GM12878 (cell line): ENCODE measurements around the gene PIK3R5. TPM values are rescaled to one million over a fixed set of nuclear protein-coding genes. Genes with fewer than 3 reads are reported as not detected.

Experiments used
- EP300 ChIP-seq, 2 experiments: fragments of 150-350 bp in 1 of 2; IDR thresholded peaks; 2 replicates each; pipeline ENCODE4 v1.6.1; 2011 to 2012; ENCODE audit warnings: low read depth in 2 of 2, low read length in 2 of 2, borderline replicate concordance in 1 of 2, improper control_type of control experiment in 1 of 2, inconsistent platforms in 1 of 2; ENCODE audit not compliant: control insufficient read depth in 1 of 2
- LARP7 ChIP-seq: fragments of 450-650 bp; IDR thresholded peaks from 2 replicates; pipeline ENCODE4 v1.6.1; 2017; ENCODE audit warnings: mild to moderate bottlenecking
- MEF2A ChIP-seq: IDR thresholded peaks from 2 replicates; pipeline ENCODE4 v1.6.1; 2011; ENCODE audit warnings: low read depth, mild to moderate bottlenecking, low read length, moderate library complexity; ENCODE audit not compliant: insufficient read depth
- NFYB ChIP-seq: IDR thresholded peaks from 2 replicates; pipeline ENCODE4 v1.6.1; 2011; ENCODE audit warnings: low read depth, mild to moderate bottlenecking, low read length, improper control_type of control experiment, moderate library complexity; ENCODE audit not compliant: insufficient read depth
- PBX3 ChIP-seq: IDR thresholded peaks from 2 replicates; pipeline ENCODE4 v1.6.1; 2011; ENCODE audit warnings: mild to moderate bottlenecking, low read depth, low read length, moderate library complexity; ENCODE audit not compliant: insufficient replicate concordance
- REST ChIP-seq: IDR thresholded peaks from 2 replicates; pipeline ENCODE4 v1.6.1; 2012; ENCODE audit warnings: mild to moderate bottlenecking, low read depth, low read length
- RUNX3 ChIP-seq: IDR thresholded peaks from 2 replicates; pipeline ENCODE4 v1.6.1; 2012; ENCODE audit warnings: low read length, inconsistent platforms
- SMARCA5 ChIP-seq: fragments of 450-650 bp; IDR thresholded peaks from 2 replicates; pipeline ENCODE4 v1.6.1; 2017; ENCODE audit warnings: mild to moderate bottlenecking
- SMC3 ChIP-seq: IDR thresholded peaks from 2 replicates; pipeline ENCODE4 v1.6.1; 2011; ENCODE audit warnings: low read length, improper control_type of control experiment, borderline replicate concordance
- SP1 ChIP-seq: IDR thresholded peaks from one replicate; pipeline ENCODE4 v1.6.1; 2011; ENCODE audit warnings: low read depth, low read length
- polyA plus RNA-seq, 11 experiments: library from polyadenylated mRNA; depleted of rRNA in 4 of 11; unstranded in 6 of 11; stranded (reverse) in 5 of 11; fragments of >200 nt; fragmentation: Nextera tagmentation in 4 of 11; fragmentation: Illumina TruSeq in 1 of 11; extraction: Ambion mirVana in 4 of 11; extraction: Trizol in 1 of 11; gene quantifications; 1 replicate in 1 of 11; 2 replicates in 10 of 11; pipeline versions ENCODE4 v1.2.1 to v1.2.3, GENCODE V29; 2011 to 2016; ENCODE audit warnings: inconsistent platforms in 2 of 11, missing spikeins in 2 of 11, low read depth in 1 of 11
- total RNA-seq, 4 experiments: library from RNA; depleted of rRNA in 3 of 4; stranded (reverse); fragments of >200 nt in 3 of 4; fragmentation: Illumina TruSeq in 1 of 4; extraction: Trizol in 1 of 4; gene quantifications; 2 replicates each; pipeline versions ENCODE4 v1.2.1 to v1.2.3, GENCODE V29; 2013 to 2021

PIK3R5 gene
- total and polyA plus RNA-seq, 10 of the 15 experiments (the other 5 are each of a cell fraction or from before 2014, with no cell fraction given), result 9.5 to 50.8 (median 35.5) TPM

GRCh38 chr17:8956465-8956902, 9.0 kb downstream of the PIK3R5 start (continued):
- TF ChIP-seq PBX3 (no peak), RUNX3 (peak; percentile 76), EP300 (IDR thresholded peaks at IDR 0.05; ENCODE audit: borderline replicate concordance in 1 of 2, control insufficient read depth in 1 of 2, low read depth in 2 of 2, low read length in 2 of 2) (peak; percentile 44 to 54; a peak in 2 of 4 replicates), SMC3 (no peak), LARP7 (no peak), SMARCA5 (no peak), MEF2A (no peak), NFYB (no peak), REST (no peak), SP1 (peak; percentile 10)
